Measurements from ENCODE around the gene UBE2E2.
A peak's percentile ranks its signal among the peaks of the same experiment; 100 is the strongest.

UBE2E2 gene

DNA sequence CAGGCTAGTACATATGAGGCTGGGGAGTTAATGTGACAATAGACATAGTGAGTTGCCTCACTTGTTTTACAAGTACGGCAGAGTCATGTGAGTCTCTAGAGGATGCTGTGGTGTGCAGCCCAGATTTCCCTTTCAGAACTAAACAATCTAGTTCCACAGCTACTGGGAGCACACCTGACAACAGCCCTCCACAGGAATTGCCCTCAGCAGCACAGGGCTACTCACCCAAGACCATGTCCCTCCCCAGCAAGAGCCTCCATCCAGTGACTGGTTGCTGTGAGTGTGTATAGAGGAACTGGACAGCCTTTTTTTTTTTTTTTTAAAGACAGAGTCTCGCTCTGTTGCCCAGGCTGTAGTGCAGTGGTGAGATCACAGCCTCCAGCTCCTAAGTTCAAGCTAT lies 40.2 kb upstream of the UBE2E2 start:
- TF ChIP-seq, protein P1, sequence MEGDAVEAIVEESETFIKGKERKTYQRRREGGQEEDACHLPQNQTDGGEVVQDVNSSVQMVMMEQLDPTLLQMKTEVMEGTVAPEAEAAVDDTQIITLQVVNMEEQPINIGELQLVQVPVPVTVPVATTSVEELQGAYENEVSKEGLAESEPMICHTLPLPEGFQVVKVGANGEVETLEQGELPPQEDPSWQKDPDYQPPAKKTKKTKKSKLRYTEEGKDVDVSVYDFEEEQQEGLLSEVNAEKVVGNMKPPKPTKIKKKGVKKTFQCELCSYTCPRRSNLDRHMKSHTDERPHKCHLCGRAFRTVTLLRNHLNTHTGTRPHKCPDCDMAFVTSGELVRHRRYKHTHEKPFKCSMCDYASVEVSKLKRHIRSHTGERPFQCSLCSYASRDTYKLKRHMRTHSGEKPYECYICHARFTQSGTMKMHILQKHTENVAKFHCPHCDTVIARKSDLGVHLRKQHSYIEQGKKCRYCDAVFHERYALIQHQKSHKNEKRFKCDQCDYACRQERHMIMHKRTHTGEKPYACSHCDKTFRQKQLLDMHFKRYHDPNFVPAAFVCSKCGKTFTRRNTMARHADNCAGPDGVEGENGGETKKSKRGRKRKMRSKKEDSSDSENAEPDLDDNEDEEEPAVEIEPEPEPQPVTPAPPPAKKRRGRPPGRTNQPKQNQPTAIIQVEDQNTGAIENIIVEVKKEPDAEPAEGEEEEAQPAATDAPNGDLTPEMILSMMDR (conservative IDR thresholded peaks at IDR 0.05; ENCODE audit: low read depth, low read length) = no peak
- H3K4me3 ChIP-seq (ENCODE audit: low read depth, low read length) = no peak overlapping the region
- no peak for DNase-seq (ENCODE audit: low read depth)

DNA sequence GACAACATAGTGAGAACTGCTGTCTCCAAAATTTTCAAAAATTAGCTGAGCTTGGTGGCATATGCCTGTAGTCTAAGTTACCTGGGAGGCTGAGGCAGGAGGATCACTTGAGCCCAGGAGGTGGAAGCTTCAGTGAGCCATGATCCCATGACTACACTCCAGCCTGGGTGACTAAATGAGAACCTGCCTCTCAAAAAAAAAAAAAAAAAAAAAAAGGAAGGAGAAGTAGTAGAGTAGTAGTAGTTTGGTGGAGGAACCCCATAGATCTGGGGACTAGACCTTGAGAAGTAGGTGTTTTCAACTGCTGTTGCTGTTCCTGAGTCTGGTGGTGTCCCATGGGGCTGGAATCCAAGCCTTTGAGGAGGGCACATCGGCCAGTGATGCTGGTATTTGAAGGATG lies 38.4 kb upstream of the UBE2E2 start:
- DNase-seq (ENCODE audit: low read depth) = no peak
- H3K4me3 ChIP-seq (ENCODE audit: low read depth, low read length) = no peak overlapping the region
- TF ChIP-seq, protein P1 (conservative IDR thresholded peaks at IDR 0.05; ENCODE audit: low read depth, low read length) = no peak

DNA sequence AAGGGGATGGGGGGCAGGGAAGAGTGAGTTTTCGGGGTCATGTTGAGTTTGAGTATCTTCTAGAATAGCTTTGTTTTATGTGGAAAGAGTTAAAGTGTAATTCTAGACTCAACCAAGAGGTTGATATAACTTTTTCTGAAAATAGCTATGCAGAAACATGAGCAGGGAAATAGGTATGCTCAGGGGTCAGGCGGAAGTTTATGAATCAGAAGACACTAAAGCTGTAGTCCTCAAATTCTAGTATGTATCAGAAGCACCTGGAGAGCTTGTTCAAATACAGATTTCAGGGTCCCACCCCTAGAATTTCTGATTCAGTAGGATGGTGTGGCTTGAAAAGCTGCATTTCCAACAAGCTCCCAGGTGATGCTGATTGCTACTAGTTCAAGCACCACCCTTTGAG lies 37.6 kb upstream of the UBE2E2 start:
- TF ChIP-seq, protein P1 (conservative IDR thresholded peaks at IDR 0.05; ENCODE audit: low read depth, low read length) = no peak
- DNase-seq (ENCODE audit: low read depth) = no peak
- H3K4me3 ChIP-seq (ENCODE audit: low read depth, low read length) = no peak overlapping the region

DNA sequence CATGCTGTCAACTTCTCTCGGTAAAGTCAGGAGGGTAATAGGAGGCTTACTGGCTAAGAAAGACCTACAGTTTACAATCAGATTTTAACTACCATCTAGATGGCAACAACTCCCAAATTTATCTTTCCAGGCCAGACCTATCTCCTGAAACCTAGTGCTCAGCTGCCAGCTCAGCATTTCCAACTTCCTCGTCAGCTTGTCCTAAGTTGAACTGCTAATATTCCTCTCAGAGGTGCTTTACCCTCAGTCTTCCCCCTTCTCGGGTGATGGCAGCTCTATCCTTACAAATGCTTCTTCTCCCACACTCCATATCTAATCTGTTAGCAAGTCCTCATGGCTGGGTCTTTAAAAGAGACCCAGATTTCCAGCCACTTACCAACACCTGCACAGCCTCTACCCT lies 36.9 kb upstream of the UBE2E2 start:
- DNase-seq (ENCODE audit: low read depth) = no peak
- TF ChIP-seq, protein P1 (conservative IDR thresholded peaks at IDR 0.05; ENCODE audit: low read depth, low read length) = no peak
- H3K4me3 ChIP-seq (ENCODE audit: low read depth, low read length) = no peak overlapping the region

DNA sequence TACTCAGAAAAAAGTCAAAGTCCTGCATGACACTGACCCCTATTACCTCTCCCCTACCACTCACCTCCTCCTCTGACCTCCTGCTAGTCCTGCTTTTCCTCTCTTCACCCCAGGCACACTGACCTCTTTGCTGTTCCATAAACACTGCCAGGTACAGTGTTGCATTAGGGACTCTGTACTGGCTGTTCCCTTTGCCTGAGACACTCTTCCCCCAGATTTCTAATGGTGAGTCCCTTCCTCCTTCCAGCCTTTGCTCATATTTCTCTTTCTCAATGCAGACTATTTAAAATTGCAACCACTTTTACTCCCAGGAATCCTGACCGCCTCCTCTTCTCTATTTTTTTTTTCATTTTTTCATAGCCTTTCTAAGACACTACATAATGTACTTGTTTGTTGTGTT lies 36.3 kb upstream of the UBE2E2 start:
- no peak for DNase-seq (ENCODE audit: low read depth)
- H3K4me3 ChIP-seq (ENCODE audit: low read depth, low read length) = no peak overlapping the region
- TF ChIP-seq, protein P1 (conservative IDR thresholded peaks at IDR 0.05; ENCODE audit: low read depth, low read length) = no peak

DNA sequence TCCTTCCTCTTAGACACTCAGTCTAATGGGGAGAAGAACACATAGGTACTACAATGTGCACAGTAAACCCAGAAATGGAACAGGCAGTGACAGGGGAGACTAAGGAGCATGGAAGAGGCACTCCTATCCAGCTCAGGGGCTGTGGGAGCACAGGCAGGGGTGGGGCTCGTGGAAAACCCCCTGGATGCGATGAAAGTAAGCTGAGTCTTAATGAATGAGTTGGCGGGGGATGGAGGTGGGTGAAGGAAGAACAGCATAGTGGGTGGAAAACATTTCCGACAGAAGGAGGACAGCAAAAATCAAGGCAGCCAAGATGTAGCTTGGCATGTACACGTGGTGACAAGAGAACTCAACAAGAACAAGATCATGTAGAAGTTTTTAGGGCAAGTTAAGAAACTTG lies 33.6 kb upstream of the UBE2E2 start:
- TF ChIP-seq, protein P1 (conservative IDR thresholded peaks at IDR 0.05; ENCODE audit: low read depth, low read length) = no peak
- H3K4me3 ChIP-seq (ENCODE audit: low read depth, low read length) = no peak overlapping the region
- no peak for DNase-seq (ENCODE audit: low read depth)

DNA sequence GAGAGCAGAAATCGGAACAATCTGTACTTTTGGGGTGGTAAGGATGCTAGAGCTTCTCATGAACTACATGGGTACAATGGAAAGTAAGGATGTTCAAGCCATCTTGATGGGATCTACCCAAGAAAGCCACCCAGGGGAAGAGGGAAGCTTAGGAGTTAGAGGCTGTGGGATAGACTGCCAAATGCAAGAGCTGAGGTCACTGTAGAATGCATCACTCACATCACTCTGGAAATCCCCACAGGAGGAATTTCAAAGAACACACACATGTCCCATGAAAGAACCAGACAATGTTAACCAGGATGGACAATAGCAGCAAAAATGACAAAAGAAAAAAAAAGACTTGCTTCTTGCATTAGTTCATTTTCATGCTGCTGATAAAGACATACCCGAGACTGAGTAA lies 32.8 kb upstream of the UBE2E2 start:
- no peak overlapping the region for H3K4me3 ChIP-seq (ENCODE audit: low read depth, low read length)
- peak; percentile 40 for DNase-seq (ENCODE audit: low read depth)
- TF ChIP-seq, protein P1 (conservative IDR thresholded peaks at IDR 0.05; ENCODE audit: low read depth, low read length) = no peak

All from choroid plexus epithelial cell (primary cell).